GM10248 (cell line): Measurements from ENCODE around the gene AP2A2.

Experiments
- CTCF ChIA-PET: fragments of 300-600 bp; sonication (Branson Sonifier 250); formaldehyde crosslinking; extraction: SDS; loops from one replicate; lab custom pipeline; 2021; ENCODE audit warnings: antibody characterized with exemption; lab: Yijun Ruan, JAX
- POLR2A ChIA-PET: fragments of 350-650 bp; sonication (Branson Sonifier 250); formaldehyde crosslinking; extraction: SDS; loops from one replicate; lab custom pipeline; 2020; ENCODE audit warnings: antibody characterized with exemption; lab: Yijun Ruan, JAX
- DNase-seq: peaks from one replicate; pipeline ENCODE4 v3.0.0; 2012; ENCODE audit errors: extremely low spot score
- TF ChIP-seq, protein P1 (sequence below): IDR thresholded peaks from 2 replicates; pipeline ENCODE4 v1.5.1; 2012; ENCODE audit warnings: mild to moderate bottlenecking, low read depth; ENCODE audit errors: extremely low read depth, missing control alignments, control extremely low read depth

The AP2A2 gene

DNA sequence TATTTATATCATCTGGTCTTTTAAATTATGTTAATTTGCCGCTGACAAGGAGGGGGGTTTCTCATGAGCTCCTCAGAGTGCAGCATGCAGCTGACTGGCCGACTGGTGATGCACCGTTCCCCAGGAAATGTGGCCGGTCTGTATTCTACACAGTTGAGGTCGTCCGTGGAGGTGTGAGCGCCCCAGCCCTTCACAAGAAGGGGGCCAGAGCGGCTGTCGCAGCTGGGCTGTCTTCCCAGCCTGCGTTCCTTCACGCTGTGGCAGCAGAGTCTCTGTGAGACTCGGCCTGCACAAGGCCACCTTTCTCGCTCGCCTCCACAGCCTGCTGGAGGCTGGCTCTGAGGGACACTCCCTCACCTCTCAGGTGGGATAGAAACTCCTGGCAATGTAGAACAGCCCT is 43.2 kb downstream of the AP2A2 start:
- TF ChIP-seq, protein P1, sequence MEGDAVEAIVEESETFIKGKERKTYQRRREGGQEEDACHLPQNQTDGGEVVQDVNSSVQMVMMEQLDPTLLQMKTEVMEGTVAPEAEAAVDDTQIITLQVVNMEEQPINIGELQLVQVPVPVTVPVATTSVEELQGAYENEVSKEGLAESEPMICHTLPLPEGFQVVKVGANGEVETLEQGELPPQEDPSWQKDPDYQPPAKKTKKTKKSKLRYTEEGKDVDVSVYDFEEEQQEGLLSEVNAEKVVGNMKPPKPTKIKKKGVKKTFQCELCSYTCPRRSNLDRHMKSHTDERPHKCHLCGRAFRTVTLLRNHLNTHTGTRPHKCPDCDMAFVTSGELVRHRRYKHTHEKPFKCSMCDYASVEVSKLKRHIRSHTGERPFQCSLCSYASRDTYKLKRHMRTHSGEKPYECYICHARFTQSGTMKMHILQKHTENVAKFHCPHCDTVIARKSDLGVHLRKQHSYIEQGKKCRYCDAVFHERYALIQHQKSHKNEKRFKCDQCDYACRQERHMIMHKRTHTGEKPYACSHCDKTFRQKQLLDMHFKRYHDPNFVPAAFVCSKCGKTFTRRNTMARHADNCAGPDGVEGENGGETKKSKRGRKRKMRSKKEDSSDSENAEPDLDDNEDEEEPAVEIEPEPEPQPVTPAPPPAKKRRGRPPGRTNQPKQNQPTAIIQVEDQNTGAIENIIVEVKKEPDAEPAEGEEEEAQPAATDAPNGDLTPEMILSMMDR: no peak
- no peak for DNase-seq
- CTCF ChIA-PET: interaction anchor here (1.2 to 1.5 kb wide), 2 partner anchors 16 to 44 kb away, joined by 3 read pairs; partner anchors contain the start of gene AP2A2
- POLR2A ChIA-PET: no interaction called here

DNA sequence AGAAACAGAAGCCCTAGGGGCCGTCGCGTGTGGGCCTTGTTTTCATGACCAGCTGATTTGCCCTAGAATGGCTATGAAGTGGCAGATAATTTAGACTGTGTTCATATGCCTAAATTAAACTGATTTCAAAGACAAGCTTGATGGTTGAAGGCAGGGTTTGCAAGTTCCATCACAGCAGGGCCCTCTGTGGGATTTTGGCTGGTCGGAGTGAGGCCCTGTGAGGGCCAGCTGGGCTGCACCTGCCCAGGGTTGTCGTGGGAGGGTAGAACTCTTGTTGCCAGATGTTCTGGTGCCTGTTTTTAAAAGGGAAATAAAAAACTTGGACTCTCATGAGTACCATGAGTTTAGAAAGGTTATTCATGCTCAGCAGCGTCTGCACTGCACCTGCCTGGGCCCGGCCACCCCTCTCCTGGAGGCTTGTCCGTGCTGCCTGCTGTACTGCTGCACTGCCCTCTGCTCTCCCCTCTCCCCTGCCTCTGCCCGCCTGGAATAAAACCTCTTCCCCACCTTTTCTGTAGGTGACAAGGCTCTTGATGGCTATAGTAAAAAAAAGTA is 44.1 kb downstream of the AP2A2 start:
- ChIA-PET CTCF (interaction anchor here (1.5 kb wide), 1 partner anchor 45 kb away, joined by 3 read pairs; the partner anchor contains the start of gene AP2A2), POLR2A (no interaction called here)
- TF ChIP-seq, protein P1: no peak
- no peak for DNase-seq

DNA sequence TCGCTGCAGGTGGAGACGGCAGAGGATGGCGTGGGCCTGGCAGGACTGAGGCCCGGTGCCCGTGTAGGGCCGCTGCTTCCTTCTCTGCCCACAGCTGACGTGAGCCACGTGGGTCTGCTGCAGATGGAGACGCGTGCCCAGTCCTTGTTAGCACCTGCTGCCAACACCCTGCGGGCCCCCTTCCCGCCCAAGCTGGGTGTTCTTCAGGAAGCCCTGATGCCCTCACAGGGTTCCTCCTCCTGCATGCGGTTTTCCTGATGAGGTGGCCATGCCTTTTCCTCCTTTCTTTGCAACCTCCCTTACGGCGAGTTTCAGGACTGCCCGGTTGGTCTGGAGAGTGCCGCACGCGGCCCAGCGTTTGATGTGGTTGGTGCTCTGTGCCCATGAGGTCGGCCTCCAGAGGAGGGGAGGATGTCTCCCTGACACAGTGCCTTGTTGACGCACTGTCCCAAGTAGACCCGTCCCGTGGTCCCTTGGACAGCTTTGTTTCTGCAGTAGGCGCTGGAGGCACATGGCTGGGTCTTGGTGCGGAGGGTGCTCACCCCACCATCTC is 44.7 kb downstream of the AP2A2 start:
- ChIA-PET CTCF (interaction anchor here (1.1 kb wide), 1 partner anchor 122 kb away, joined by 3 read pairs; no protein-coding TSS in a partner anchor), POLR2A (no interaction called here)
- DNase-seq: no peak
- TF ChIP-seq, protein P1: no peak

DNA sequence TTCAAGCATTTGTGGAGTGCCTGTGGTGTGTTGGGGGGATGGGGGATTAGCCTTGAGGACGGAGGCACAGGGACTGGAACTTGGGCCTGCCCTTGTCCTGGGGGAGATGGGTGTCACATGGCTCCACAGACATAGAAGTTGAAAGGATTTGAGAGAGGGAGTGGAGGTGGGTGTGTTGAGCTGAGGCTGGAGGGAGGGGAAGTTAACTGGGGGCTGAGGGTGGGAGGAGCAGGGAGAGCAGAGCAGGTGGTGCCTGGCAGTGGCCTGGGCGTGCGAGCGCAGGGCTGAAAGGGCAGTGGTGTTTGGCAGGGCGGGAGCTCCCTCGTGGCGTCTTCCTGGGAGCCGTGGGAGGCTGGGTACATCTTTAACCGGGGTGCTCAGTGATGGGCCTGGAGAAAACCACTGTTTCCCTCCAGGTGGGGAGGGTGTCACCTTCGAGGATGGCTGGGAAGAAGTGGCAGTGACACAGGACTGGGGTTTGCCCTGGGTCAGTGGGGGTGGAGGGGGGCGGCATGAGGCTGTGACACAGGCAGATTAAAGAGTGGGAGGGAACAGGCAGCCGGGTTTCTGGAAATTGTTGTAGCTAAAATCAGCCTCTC is 45.5 kb downstream of the AP2A2 start:
- DNase-seq: no peak
- TF ChIP-seq, protein P1: no peak
- CTCF ChIA-PET: interaction anchor here (1.1 to 1.7 kb wide), 2 partner anchors 16 to 123 kb away, joined by 3 read pairs; no protein-coding TSS in a partner anchor
- POLR2A ChIA-PET: no interaction called here

DNA sequence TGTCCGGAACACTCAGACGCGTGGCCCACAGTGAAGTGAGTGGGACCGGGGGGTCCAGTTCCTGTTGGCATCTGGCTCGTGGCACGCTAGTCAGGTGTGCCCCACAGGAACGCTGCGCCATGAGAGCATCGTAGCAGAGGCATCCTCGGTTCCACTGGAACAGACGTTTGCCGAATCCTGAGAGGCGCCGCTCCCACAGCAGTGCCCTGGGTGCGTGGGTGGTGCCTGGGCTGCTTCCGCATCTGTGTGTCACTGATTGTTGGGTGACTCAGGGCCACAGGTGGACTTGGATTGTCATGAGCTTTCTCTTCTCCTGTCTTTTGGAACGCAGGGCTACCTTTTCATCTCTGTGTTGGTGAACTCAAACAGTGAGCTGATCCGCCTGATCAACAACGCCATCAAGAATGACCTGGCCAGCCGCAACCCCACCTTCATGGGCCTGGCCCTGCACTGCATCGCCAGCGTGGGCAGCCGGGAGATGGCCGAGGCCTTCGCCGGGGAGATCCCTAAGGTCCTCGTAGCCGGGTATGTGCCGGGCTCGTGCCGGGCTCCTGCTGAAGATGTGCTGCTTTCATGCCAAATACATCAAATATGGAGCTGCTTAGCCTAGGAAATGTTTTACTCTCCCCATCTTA is 46.2 kb downstream of the AP2A2 start:
- no peak for DNase-seq
- TF ChIP-seq, protein P1: no peak
- POLR2A ChIA-PET: no interaction called here
- CTCF ChIA-PET: interaction anchor here (1.1 to 1.7 kb wide), 2 partner anchors 16 to 123 kb away, joined by 3 read pairs; no protein-coding TSS in a partner anchor

DNA sequence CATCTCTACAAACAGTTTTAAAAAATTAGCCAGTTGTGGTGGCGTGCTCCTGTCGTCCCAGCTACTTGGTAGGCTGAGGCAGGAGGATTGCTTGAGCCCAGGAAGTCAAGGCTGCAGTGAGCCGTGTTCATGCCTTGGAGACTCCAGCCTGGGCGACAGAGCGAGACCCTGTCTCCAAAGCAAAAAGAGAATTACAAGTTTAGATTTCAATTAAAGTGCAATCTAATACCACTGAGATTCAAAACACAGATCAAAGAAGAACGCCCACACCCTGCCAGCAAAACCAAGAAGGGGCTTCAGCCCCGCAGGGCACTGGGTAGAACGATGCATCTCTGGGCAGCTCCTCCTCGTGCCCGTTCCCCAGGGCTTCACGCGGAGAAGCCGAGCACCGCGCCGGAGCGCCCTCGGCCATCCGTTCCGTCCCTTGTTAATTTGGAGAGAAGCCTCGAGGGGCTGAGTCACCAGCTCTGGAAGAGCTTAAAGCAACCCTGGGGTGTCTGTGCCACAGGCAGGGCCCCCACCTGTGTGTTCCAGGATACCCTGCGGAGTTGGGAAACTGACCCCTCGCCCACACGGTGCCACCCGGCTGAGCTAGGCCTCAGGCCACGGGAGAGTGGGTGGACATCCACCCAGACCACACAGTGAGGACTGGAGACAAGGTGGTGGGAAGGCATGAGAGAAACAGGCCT is 47.0 kb downstream of the AP2A2 start:
- CTCF ChIA-PET: interaction anchor here (1.7 kb wide), 1 partner anchor 17 kb away, joined by 3 read pairs; no protein-coding TSS in a partner anchor
- no peak for DNase-seq
- TF ChIP-seq, protein P1: no peak
- POLR2A ChIA-PET: no interaction called here
